Activated CD8-positive, alpha-beta memory T cell treated with anti-CD3 and anti-CD28 coated beads, Interleukin-2, amount 50 U/mL, for 1 hour (primary cell): ENCODE results near the gene SPRING1.
"Not testable (repeated sequence)": the region's sequence is repeated elsewhere in the genome, so short reads cannot be mapped to it uniquely, and the experiment has no call there.

ENCODE experiments used
- DNase-seq: peaks from one replicate; pipeline ENCODE4 v3.0.0-alpha.2; 2020; ENCODE audit errors: extremely low read depth

Gene SPRING1

GRCh38 chr12:116737774-116738657 is at the start of gene SPRING1, which contains the start of gene RNFT2:
SPRING1 (minus strand) TSS chr12:116738069; CDS start chr12:116737900, 169 bp downstream.
RNFT2 (plus strand) TSS chr12:116738315; CDS start chr12:116740498, 2,183 bp downstream.
- DNase-seq, result peak; percentile 97

DNA sequence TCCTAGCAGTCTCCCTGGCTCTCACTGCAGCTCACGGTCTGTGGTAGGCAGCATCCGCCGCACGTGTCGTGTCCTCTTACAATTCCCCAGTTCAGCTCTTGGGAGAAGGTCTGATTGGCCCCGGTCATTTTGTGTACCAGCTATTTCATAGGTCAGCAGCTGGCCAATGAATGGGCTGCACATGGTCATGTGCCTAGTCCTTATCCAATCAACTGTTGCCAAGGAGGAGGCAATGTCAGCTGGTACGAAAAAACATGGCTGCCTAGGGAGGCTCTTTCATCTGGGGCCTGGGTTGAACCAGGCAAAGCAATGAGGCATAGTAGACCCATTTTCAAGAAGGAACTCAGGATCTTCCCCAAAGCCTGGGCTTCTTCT is 46.4 kb upstream of the SPRING1 start:
- DNase-seq, result no peak

- DNase-seq, result no peak
Measured at GRCh38 chr12:116783525-116784237, 45.8 kb upstream of the SPRING1 start.

GRCh38 chr12:116780942-116781341 is 43.1 kb upstream of the SPRING1 start:
- no peak for DNase-seq

GRCh38 chr12:116779597-116779996 is 41.7 kb upstream of the SPRING1 start:
- no peak for DNase-seq

DNA sequence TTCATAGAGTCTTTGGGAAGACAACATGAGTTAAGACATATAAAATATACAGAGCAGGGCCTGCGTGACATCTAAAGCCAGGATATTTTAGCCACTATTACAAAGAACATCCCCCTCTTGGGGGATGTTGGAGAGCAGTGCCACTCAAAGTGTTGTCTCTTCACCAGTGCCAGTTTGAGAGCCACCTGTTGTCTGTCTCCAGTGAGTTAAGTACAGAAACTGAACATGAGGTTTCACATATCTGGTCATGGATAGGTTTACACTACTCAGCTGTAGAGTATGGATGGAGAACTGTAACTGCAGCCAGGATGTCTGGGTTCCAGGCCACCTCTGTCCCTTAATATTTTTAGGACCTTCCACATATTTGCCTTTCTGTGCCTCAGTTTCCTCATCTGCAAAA is 39.4 kb upstream of the SPRING1 start:
- no peak for DNase-seq

DNA sequence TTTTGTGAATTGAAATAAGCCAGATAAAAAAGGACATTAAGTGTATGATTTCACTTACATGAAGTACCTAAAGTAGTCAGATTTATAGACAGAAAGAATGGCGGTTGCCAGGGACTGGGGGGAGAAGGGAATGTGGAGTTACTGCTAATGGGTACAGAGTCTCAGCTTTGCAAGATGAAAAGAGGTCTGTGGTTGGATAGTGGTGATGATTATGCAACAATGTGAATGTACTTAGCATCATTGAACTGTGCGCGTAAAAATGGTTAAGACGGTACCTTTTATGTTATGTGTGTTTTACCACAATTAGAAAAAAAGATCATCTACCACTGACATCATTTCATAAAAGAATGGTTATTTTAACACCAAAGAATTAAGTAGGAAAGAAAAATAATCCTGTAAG is 36.2 kb upstream of the SPRING1 start:
- no peak for DNase-seq

DNA sequence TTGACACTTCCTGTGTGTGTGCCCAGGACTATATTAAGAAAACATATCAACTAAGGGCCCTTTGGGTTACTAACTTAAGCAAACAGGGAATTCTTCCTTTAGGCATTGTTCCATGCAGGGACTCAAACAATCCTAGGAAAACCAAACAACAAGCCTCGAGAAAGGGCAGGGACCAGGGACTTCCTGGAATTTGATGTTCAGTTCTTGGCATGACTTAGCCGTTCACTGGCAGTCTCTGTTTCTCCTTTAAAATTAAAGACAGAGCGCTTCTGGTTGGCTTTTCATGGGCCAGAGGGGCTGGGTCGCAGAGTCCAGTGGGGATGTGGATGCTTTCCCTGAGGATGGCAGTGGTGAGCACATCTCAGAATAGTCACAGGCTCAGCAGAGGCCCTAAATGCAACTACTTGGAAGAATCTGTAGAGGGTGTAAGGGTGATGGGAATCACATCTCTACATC is 35.4 kb upstream of the SPRING1 start:
- no peak for DNase-seq

DNA sequence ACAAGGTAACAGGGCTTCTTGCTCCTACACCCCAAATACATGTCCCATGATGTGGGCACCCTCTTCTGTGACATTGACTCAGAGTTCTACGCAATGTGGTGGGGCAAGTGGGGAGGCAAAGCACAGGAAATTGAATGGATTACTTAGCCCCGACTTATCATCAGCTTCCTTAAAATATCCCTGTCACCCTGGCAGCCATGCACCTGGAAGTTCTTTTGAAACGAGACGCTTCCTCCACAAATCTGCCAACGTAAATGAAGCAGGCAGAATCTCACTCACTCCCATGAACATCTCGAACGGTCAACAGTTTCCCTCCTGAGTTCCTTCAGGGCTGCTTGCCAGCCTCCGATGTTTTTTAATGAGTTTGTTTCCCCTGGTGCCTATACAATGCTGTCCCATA is 33.8 kb upstream of the SPRING1 start:
- DNase-seq, result no peak

DNA sequence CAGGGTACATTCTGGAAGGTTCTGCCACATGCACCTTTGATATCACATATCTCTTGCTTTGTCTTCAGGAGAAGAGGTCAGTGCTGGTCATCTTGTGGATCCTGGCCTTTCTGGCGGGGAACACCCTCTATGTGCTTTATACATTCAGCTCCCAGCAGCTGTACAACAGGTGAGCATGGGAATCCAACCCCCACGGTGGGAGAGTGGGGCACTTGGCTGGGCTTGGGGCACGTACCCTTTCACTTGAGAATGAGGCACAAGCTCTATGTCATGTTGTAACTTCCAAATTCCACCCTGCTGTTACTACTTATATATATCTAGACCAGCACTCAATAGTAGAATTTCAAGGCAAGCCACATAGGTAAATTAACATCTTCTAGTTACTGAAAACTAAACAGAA is 28.9 kb upstream of the SPRING1 start:
- no peak for DNase-seq

DNA sequence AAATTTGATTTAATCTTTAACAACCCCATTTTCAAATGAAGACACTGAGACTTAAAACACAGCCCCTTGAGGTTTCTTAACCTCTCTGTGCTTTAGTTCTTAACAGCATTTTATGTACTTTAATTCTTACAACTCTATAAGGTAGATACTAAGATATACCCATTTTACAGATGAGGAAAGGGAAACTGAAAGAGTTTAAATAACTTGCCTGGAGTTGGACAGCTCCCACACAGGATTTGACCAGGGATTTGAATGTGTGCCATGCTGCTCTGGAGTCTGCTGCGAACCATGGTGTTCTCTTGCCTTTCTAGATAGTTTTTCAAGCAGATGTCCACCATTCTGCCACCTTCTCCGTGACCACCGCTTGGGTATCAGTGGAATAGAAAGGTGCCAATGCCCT is 28.4 kb upstream of the SPRING1 start:
- DNase-seq, result no peak

- DNase-seq, result no peak
Measured at GRCh38 chr12:116765271-116765670, 27.4 kb upstream of the SPRING1 start.

GRCh38 chr12:116761499-116761898 is 23.6 kb upstream of the SPRING1 start:
- DNase-seq, result no peak

DNA sequence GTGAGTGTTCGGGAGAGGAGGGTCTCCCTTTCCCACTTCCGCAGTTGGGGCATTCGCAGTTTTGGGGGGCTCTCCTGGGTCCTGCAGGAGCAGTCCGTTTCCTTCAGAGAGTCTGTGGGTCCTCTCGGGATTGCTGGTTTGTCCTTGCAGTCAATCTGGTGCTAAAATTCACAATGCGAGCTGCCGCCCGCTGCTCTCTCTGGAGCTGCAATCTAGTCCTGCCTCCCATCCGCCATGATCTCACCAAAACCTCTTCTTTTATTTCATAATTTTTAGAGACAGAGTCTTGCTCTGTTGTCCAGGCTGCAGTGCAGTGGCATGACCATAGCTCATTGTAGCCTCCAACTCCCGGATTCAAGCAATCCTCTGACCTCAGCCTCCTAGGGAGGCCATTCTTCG is 22.8 kb upstream of the SPRING1 start:
- no peak for DNase-seq

DNA sequence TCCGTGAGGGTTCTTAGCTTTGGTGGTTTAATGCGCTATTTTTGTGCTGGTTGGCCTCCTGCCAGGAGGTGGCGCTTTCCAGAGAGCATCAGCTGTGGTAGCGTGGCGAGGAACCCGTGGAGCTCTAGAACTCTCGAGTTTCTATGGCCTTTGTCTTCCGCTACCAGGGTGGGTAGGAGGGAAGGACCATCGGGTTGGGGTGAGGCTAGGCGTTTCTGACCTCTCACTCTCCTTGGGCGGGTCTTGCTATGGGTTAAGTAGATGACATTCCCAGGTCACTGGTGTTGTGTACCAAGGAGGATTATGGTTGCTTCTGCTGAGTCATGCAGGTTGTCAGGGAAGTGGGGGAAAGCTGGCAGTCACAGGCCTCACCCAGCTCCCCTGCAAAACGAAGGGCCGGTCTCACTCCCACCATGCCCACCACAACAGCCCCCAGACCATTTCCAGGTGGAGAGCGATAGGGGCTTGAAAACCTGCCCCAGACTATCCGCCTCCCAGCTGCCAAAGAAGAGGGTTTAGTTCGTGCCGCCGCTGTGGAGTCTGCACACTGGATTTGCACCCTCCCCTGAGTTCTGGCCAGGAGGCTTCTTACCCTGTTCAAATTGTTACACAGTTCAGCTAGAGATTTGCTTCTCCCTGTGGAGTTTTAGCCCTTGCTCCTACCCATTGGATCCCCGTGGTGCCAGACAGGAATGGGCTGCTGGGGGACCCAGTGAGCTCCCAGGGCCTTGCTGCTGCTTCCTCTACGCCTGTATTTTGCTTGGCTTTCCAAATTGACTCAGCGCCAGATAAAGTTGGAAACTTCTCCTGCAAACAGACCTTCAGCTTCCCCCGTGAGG is 22.1 kb upstream of the SPRING1 start:
- no peak for DNase-seq

GRCh38 chr12:116754783-116755182 is 16.9 kb upstream of the SPRING1 start:
- not testable (repeated sequence) for DNase-seq

GRCh38 chr12:116754097-116754496 is 16.2 kb upstream of the SPRING1 start:
- not testable (repeated sequence) for DNase-seq

- no peak for DNase-seq
Measured at GRCh38 chr12:116750298-116750697, 12.4 kb upstream of the SPRING1 start.

DNA sequence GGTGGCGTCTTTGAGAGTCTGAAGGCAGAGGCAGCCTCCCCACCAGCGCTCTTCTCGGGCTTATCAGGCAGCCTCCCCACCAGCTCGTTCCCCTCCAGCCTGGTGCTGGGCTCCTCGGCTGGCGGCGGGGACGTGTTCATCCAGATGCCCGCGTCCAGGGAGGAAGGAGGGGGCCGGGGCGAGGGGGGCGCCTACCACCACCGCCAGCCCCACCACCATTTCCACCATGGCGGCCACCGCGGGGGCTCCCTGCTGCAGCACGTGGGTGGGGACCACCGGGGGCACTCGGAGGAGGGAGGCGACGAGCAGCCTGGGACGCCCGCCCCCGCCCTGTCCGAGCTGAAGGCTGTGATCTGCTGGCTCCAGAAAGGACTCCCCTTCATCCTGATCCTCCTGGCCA is 12.0 kb upstream of the SPRING1 start:
- no peak for DNase-seq

GRCh38 chr12:116745554-116745953 is 7.7 kb upstream of the SPRING1 start:
- DNase-seq, result no peak

DNA sequence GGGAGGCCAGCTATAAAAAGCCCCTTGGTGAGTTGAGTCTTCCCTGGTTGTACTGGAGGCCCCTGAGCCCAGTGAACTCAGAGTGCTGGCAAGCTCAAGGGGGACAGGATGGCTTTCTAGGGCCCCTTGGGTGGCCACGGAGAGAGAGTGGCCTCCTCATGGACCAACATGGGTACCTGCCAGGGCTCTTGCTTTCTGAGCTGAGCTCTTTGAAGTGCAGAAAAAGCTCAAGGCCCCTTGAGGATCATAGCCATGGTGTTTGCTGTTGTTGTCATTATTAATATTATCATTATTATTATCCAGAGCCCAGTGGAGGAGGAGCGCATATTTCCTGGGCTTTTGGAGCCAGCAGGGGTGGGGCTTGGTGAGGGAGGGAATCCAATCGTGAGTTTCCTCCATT is 6.9 kb upstream of the SPRING1 start:
- DNase-seq, result no peak

GRCh38 chr12:116742787-116743186 is 4.9 kb upstream of the SPRING1 start:
- DNase-seq, result not testable (repeated sequence)
